ENCODE results near the gene GASK1A.

GASK1A gene

GRCh38 chr3:43012174-43012573, 33.1 kb downstream of the GASK1A start:
- no peak for ATAC-seq
- no peak for TF ChIP-seq OSR1 (CRISPR knock-in tag; IDR thresholded peaks at IDR 0.05)
- TF ChIP-seq ZNF70 (CRISPR knock-in tag; IDR thresholded peaks at IDR 0.05) = no peak
- TF ChIP-seq BACH2 (CRISPR knock-in tag; IDR thresholded peaks at IDR 0.05; ENCODE audit: borderline replicate concordance) = no peak
- TF ChIP-seq POU6F1 (CRISPR knock-in tag; IDR thresholded peaks at IDR 0.05; ENCODE audit: borderline replicate concordance, low read depth) = no peak
- no peak for TF ChIP-seq SNAI2 (CRISPR knock-in tag; IDR thresholded peaks at IDR 0.05)
- TF ChIP-seq CSDC2 (CRISPR knock-in tag; IDR thresholded peaks at IDR 0.05) = no peak
- no peak for TF ChIP-seq PATZ1 (CRISPR knock-in tag; IDR thresholded peaks at IDR 0.05; ENCODE audit: borderline replicate concordance)
- no peak for TF ChIP-seq TCF4 (CRISPR knock-in tag; IDR thresholded peaks at IDR 0.05; ENCODE audit: borderline replicate concordance)
- no peak for TF ChIP-seq ZFP30 (CRISPR knock-in tag; IDR thresholded peaks at IDR 0.05)
- TF ChIP-seq ZNF565 (CRISPR knock-in tag; conservative IDR thresholded peaks at IDR 0.05; ENCODE audit: low read depth) = no peak
- TF ChIP-seq ZNF8 (CRISPR knock-in tag; IDR thresholded peaks at IDR 0.05) = no peak
- TF ChIP-seq GLIS3 (CRISPR knock-in tag; IDR thresholded peaks at IDR 0.05) = no peak
- TF ChIP-seq TOX (CRISPR knock-in tag; IDR thresholded peaks at IDR 0.05; ENCODE audit: borderline replicate concordance) = no peak
- TF ChIP-seq ISL1 (CRISPR knock-in tag; IDR thresholded peaks at IDR 0.05) = no peak
- no peak for TF ChIP-seq PPARA (CRISPR knock-in tag; IDR thresholded peaks at IDR 0.05; ENCODE audit: borderline replicate concordance)
- no peak for TF ChIP-seq ARNTL (CRISPR knock-in tag; IDR thresholded peaks at IDR 0.05; ENCODE audit: borderline replicate concordance, low read depth)

DNA sequence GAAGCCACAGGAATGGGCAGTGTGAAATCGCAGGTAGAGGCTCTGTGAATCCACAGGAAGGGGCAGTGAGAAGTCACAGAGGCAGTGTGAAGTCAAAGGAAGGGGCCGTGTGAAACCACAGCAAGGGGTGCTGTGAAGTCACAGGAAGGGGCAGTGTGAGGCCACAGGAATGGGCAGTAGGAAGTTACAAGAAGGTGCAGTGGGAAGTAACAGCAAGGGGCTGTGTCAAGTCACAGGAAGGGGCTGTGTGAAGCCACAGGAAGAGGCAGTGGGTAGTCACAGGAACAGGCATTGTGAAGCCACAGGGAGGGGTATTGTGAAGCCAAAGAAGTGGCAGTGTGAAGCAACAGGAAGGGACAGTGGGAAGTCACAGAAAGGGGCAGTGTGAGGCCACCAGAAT, 34.1 kb downstream of the GASK1A start:
- TF ChIP-seq ZFP3 (CRISPR knock-in tag; IDR thresholded peaks at IDR 0.05) (no peak), ESRRG (CRISPR knock-in tag; IDR thresholded peaks at IDR 0.05) (no peak), ZNF70 (CRISPR knock-in tag; IDR thresholded peaks at IDR 0.05) (no peak), OSR1 (CRISPR knock-in tag; IDR thresholded peaks at IDR 0.05) (no peak), ZNF8 (CRISPR knock-in tag; IDR thresholded peaks at IDR 0.05) (no peak), CSDC2 (CRISPR knock-in tag; IDR thresholded peaks at IDR 0.05) (no peak), POU6F1 (CRISPR knock-in tag; IDR thresholded peaks at IDR 0.05; ENCODE audit: borderline replicate concordance, low read depth) (no peak), RARB (CRISPR knock-in tag; IDR thresholded peaks at IDR 0.05) (no peak), CREB5 (CRISPR knock-in tag; IDR thresholded peaks at IDR 0.05; ENCODE audit: low read depth) (no peak), ARNTL (CRISPR knock-in tag; IDR thresholded peaks at IDR 0.05; ENCODE audit: borderline replicate concordance, low read depth) (no peak), ZNF565 (CRISPR knock-in tag; conservative IDR thresholded peaks at IDR 0.05; ENCODE audit: low read depth) (no peak), ZC3H10 (CRISPR knock-in tag; IDR thresholded peaks at IDR 0.05) (no peak), PPARA (CRISPR knock-in tag; IDR thresholded peaks at IDR 0.05; ENCODE audit: borderline replicate concordance) (no peak), ZFP30 (CRISPR knock-in tag; IDR thresholded peaks at IDR 0.05) (no peak), TOX (CRISPR knock-in tag; IDR thresholded peaks at IDR 0.05; ENCODE audit: borderline replicate concordance) (no peak), PATZ1 (CRISPR knock-in tag; IDR thresholded peaks at IDR 0.05; ENCODE audit: borderline replicate concordance) (no peak), TSHZ2 (CRISPR knock-in tag; IDR thresholded peaks at IDR 0.05) (no peak), GLIS3 (CRISPR knock-in tag; IDR thresholded peaks at IDR 0.05) (no peak), BACH2 (CRISPR knock-in tag; IDR thresholded peaks at IDR 0.05; ENCODE audit: borderline replicate concordance) (no peak)
- TF ChIP-seq, protein P1, sequence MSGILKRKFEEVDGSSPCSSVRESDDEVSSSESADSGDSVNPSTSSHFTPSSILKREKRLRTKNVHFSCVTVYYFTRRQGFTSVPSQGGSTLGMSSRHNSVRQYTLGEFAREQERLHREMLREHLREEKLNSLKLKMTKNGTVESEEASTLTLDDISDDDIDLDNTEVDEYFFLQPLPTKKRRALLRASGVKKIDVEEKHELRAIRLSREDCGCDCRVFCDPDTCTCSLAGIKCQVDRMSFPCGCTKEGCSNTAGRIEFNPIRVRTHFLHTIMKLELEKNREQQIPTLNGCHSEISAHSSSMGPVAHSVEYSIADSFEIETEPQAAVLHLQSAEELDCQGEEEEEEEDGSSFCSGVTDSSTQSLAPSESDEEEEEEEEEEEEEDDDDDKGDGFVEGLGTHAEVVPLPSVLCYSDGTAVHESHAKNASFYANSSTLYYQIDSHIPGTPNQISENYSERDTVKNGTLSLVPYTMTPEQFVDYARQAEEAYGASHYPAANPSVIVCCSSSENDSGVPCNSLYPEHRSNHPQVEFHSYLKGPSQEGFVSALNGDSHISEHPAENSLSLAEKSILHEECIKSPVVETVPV (CRISPR knock-in tag; IDR thresholded peaks at IDR 0.05) = no peak
- ATAC-seq = no peak

Data from SK-N-SH treated with all-trans-retinoic acid at 6 μM for 48 hours (cell line).